Measurements from ENCODE around the gene PTGDR2.

DNA sequence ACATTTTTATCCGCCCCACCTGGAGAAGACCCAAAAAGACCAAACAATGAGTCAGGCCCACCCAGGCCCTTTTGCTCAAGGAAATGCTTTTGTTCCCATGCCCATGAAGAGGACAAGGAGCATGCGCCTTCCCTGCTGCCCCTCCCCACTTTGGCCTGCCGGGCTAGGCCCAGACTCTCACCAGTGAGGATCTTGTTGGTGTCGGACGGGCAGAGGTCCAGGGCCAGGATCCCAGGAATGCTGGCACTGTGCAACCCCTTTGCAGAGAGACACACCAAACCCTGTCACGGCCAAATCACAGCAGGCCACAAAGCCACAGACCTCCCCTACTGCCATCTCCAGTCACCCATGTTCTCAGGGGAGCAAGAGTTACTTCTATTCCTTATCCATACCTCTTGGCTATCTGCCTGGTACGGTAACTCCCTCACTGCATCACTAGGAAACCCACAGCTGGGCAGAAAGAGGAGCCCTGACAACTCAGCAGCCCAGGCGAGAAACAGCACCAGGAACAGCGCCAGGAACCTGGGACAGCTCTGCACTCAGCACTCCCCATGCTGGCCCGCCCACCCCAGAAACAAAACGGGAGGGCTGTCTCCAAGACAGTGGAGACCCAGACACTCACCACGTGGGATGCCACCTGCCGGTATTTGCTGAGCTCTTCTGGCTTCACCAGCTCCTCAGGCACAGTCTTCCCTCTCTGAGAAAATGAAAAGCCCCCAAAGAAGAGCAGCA, 45.1 kb upstream of the PTGDR2 start:
- no peak for TF ChIP-seq CTCF (IDR thresholded peaks at IDR 0.05; ENCODE audit: poor library complexity)
- no peak for TF ChIP-seq EZH2 (IDR thresholded peaks at IDR 0.05; ENCODE audit: borderline replicate concordance)
- TF ChIP-seq EZH2phosphoT487 (IDR thresholded peaks at IDR 0.05; ENCODE audit: low read depth, severe bottlenecking, unreplicated experiment): no peak
